HCT116 (cell line): Measurements from ENCODE around the gene VTI1A.

Source experiments
- ELF1 ChIP-seq: IDR thresholded peaks from 2 replicates; pipeline ENCODE4 v1.6.1; 2012; ENCODE audit warnings: low read depth, borderline replicate concordance
- EZH2 ChIP-seq: fragments of 200-600 bp; sonication (generic); IDR thresholded peaks from 2 replicates; pipeline ENCODE4 v1.6.1; 2017; ENCODE audit warnings: antibody characterized with exemption, mixed run types
- POLR2AphosphoS5 ChIP-seq: IDR thresholded peaks from 2 replicates; pipeline ENCODE4 v1.6.1; 2011; ENCODE audit warnings: mild to moderate bottlenecking, low read depth, low read length, moderate library complexity
- TF ChIP-seq, protein P1 (sequence below), 3 experiments: fragments of 200-600 bp in 1 of 3; sonication (generic) in 1 of 3; IDR thresholded peaks in 2 of 3; conservative IDR thresholded peaks in 1 of 3; 2 replicates each; pipeline ENCODE4 v1.5.1; 2012 to 2017; ENCODE audit warnings: low read depth in 2 of 3, low read length in 2 of 3, antibody characterized with exemption in 1 of 3, borderline replicate concordance in 1 of 3, control low read depth in 1 of 3, mild to moderate bottlenecking in 1 of 3, mixed read lengths in 1 of 3, mixed run types in 1 of 3, moderate library complexity in 1 of 3; ENCODE audit not compliant: insufficient read depth in 1 of 3

DNA sequence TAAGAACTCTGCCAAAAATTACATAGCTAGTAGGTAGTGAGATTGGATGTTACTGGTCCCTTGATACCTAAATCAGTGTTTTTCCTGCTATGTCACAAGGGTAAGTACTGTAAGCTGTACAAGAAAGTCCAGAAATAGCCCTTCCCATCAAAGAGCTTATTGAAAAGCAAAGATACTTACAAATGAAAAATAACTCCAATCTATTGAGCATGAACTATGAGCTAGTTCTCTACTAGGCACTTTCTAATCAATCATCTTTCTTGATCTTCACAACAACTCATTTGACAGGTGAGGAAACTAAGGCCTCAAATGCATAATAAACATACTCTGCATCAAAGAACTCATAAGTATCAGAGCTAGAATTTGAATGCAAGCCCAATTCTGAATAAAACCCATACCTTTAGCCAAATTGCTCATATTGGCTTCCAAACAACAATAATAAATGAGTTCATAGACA, 253.2 kb downstream of the VTI1A start:
- TF ChIP-seq, protein P1, sequence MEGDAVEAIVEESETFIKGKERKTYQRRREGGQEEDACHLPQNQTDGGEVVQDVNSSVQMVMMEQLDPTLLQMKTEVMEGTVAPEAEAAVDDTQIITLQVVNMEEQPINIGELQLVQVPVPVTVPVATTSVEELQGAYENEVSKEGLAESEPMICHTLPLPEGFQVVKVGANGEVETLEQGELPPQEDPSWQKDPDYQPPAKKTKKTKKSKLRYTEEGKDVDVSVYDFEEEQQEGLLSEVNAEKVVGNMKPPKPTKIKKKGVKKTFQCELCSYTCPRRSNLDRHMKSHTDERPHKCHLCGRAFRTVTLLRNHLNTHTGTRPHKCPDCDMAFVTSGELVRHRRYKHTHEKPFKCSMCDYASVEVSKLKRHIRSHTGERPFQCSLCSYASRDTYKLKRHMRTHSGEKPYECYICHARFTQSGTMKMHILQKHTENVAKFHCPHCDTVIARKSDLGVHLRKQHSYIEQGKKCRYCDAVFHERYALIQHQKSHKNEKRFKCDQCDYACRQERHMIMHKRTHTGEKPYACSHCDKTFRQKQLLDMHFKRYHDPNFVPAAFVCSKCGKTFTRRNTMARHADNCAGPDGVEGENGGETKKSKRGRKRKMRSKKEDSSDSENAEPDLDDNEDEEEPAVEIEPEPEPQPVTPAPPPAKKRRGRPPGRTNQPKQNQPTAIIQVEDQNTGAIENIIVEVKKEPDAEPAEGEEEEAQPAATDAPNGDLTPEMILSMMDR (IDR thresholded peaks at IDR 0.05 in 2 of 3, conservative IDR thresholded peaks at IDR 0.05 in 1 of 3; ENCODE audit: borderline replicate concordance in 1 of 3, insufficient read depth in 1 of 3, low read depth in 2 of 3, low read length in 2 of 3): no peak
- no peak for TF ChIP-seq EZH2
- no peak for TF ChIP-seq ELF1
- TF ChIP-seq POLR2AphosphoS5: no peak
